ENCODE measurements around the gene FMNL2. TPM values are rescaled to one million over a fixed set of nuclear protein-coding genes. Genes with fewer than 3 reads are reported as not detected.

Gene FMNL2
- total RNA-seq, 1 experiment from 2014 or later: 29.0 TPM

GRCh38 chr2:152485954-152486736 lies 151.2 kb downstream of the FMNL2 start:
- Histone ChIP-seq H2AFZ (no peak overlapping the region), H3K79me2 (ENCODE audit: low read depth) (peaks cover 72% of the 10 kb centered on the region), H3K4me1 (replicated peaks; ENCODE audit: insufficient read depth) (0 out of 2 replicates have a peak, but pooled peaks cover 11% of the 10 kb centered on the region), H3F3A (ENCODE audit: insufficient read depth, low read depth) (peaks cover under 1% of the 10 kb centered on the region; the same call in 1 of the 2 replicates), H3K27me3 (ENCODE audit: insufficient read depth, low read depth) (no peaks in the 10 kb centered on the region), H3K4me2 (no peak overlapping the region), H3K4me3 (no peak overlapping the region), H3K9me2 (ENCODE audit: insufficient read depth) (no peaks in the 10 kb centered on the region), H3K9me3 (ENCODE audit: insufficient read depth, low read depth) (no peaks in the 10 kb centered on the region), H4K20me1 (ENCODE audit: insufficient read depth) (no peaks in the 10 kb centered on the region), H3K36me3 (ENCODE audit: low read depth) (no peaks in the 10 kb centered on the region), H3K27ac (no peak overlapping the region)
- TF ChIP-seq CTCF (conservative IDR thresholded peaks at IDR 0.05) (no peak), EZH2 (IDR thresholded peaks at IDR 0.05; ENCODE audit: low read depth) (no peak)
- intact Hi-C loops (cut with micrococcal nuclease; ENCODE audit: unreplicated experiment): no loop called here
- ChIA-PET CTCF (interaction anchor here (0.7 kb wide), 1 partner anchor 50 kb away, joined by 3 read pairs; no protein-coding TSS in a partner anchor), POLR2A (ENCODE audit: unreplicated experiment) (no interaction called here)
- DNase-seq: no peak
- no TSS peak for BruUV-seq (replicated peaks)

GRCh38 chr2:152486737-152487400 lies 151.9 kb downstream of the FMNL2 start:
- H3K4me1 ChIP-seq (replicated peaks; ENCODE audit: insufficient read depth): 0 out of 2 replicates have a peak, but pooled peaks cover 11% of the 10 kb centered on the region
- no peak overlapping the region for H3K27ac ChIP-seq
- no peak for DNase-seq
- no peak overlapping the region for H3K4me2 ChIP-seq
- H3K9me3 ChIP-seq (ENCODE audit: insufficient read depth, low read depth): no peaks in the 10 kb centered on the region
- no peaks in the 10 kb centered on the region for H3K36me3 ChIP-seq (ENCODE audit: low read depth)
- CTCF ChIA-PET: no interaction called here
- no peaks in the 10 kb centered on the region for H3K9me2 ChIP-seq (ENCODE audit: insufficient read depth)
- no TSS peak for BruUV-seq (replicated peaks)
- intact Hi-C loops (cut with micrococcal nuclease; ENCODE audit: unreplicated experiment): no loop called here
- no peak overlapping the region for H2AFZ ChIP-seq
- no peaks in the 10 kb centered on the region for H4K20me1 ChIP-seq (ENCODE audit: insufficient read depth)
- H3K79me2 ChIP-seq (ENCODE audit: low read depth): peaks cover 71% of the 10 kb centered on the region
- POLR2A ChIA-PET (ENCODE audit: unreplicated experiment): no interaction called here
- no peaks in the 10 kb centered on the region for H3K27me3 ChIP-seq (ENCODE audit: insufficient read depth, low read depth)
- TF ChIP-seq EZH2 (IDR thresholded peaks at IDR 0.05; ENCODE audit: low read depth) (no peak), CTCF (conservative IDR thresholded peaks at IDR 0.05) (no peak)
- no peak overlapping the region for H3K4me3 ChIP-seq
- H3F3A ChIP-seq (ENCODE audit: insufficient read depth, low read depth): no peaks in the 10 kb centered on the region

- no peak overlapping the region for H3K27ac ChIP-seq
- peaks cover 65% of the 10 kb centered on the region for H3K79me2 ChIP-seq (ENCODE audit: low read depth)
- no peak for DNase-seq
- H3K4me3 ChIP-seq: no peak overlapping the region
- intact Hi-C loops (cut with micrococcal nuclease; ENCODE audit: unreplicated experiment): no loop called here
- POLR2A ChIA-PET (ENCODE audit: unreplicated experiment): interaction anchor here (0.9 kb wide), 1 partner anchor 13 kb away, joined by 5 read pairs; no protein-coding TSS in a partner anchor
- no peaks in the 10 kb centered on the region for H3K9me2 ChIP-seq (ENCODE audit: insufficient read depth)
- TF ChIP-seq EZH2 (IDR thresholded peaks at IDR 0.05; ENCODE audit: low read depth) (no peak), CTCF (conservative IDR thresholded peaks at IDR 0.05) (no peak)
- no peaks in the 10 kb centered on the region for H3K27me3 ChIP-seq (ENCODE audit: insufficient read depth, low read depth)
- 0 out of 2 replicates have a peak, but pooled peaks cover 11% of the 10 kb centered on the region for H3K4me1 ChIP-seq (replicated peaks; ENCODE audit: insufficient read depth)
- no peak overlapping the region for H3K4me2 ChIP-seq
- CTCF ChIA-PET: no interaction called here
- no peaks in the 10 kb centered on the region for H3F3A ChIP-seq (ENCODE audit: insufficient read depth, low read depth)
- no peaks in the 10 kb centered on the region for H4K20me1 ChIP-seq (ENCODE audit: insufficient read depth)
- no peak overlapping the region for H2AFZ ChIP-seq
- no peaks in the 10 kb centered on the region for H3K9me3 ChIP-seq (ENCODE audit: insufficient read depth, low read depth)
- BruUV-seq (replicated peaks): no TSS peak
- H3K36me3 ChIP-seq (ENCODE audit: low read depth): no peaks in the 10 kb centered on the region
Measured at GRCh38 chr2:152488075-152488474, 153.1 kb downstream of the FMNL2 start.

Measured in PC-9 (cell line).